Activated T-cell treated with anti-CD3 and anti-CD28 coated beads, Interleukin-2, amount 50 U/mL, for 4 hours (primary cell): Measurements from ENCODE around the gene ZNF101. TPM values are rescaled to one million over a fixed set of nuclear protein-coding genes. Genes with fewer than 3 reads are reported as not detected.

Experiments used
- ATAC-seq, 2 donors: fragments of 200-7000 bp; cut with Tn5 transposase; one replicate each; pipeline ENCODE4 v1.10.0; 2021
- DNase-seq: peaks from one replicate; pipeline ENCODE4 v3.0.0-alpha.2; 2020
- H3K27me3 Mint-ChIP-seq: one replicate; pipeline ENCODE4 v1.8.0; 2021; ENCODE audit warnings: low read depth, mixed read lengths
- H3K36me3 Mint-ChIP-seq: one replicate; pipeline ENCODE4 v1.8.0; 2022; ENCODE audit warnings: mixed read lengths; ENCODE audit not compliant: insufficient read depth
- H3K4me1 Mint-ChIP-seq: one replicate; pipeline ENCODE4 v1.8.0; 2021; ENCODE audit warnings: low read depth, mixed read lengths
- H3K4me3 Mint-ChIP-seq: one replicate; pipeline ENCODE4 v1.8.0; 2021; ENCODE audit warnings: mild to moderate bottlenecking, moderate library complexity, mixed read lengths
- H3K9me3 Mint-ChIP-seq: one replicate; pipeline ENCODE4 v1.8.0; 2021; ENCODE audit warnings: mixed read lengths
- total RNA-seq, 3 donors: library from RNA; stranded (reverse); gene quantifications; one replicate each; pipeline ENCODE4 v1.2.1, GENCODE V29; 2021

Gene ZNF101
- total RNA-seq, 3 donors from 2014 or later: 29.2 to 33.2 (median 29.4) TPM

GRCh38 chr19:19649580-19649995 is 19.1 kb upstream of the ZNF101 start:
- Mint-ChIP-seq H3K4me3 (no peak overlapping the region), H3K36me3 (peaks cover 25% of the 10 kb centered on the region), H3K9me3 (no peaks in the 10 kb centered on the region), H3K27me3 (no peaks in the 10 kb centered on the region), H3K4me1 (no peaks in the 10 kb centered on the region)
- DNase-seq (no peak), ATAC-seq (no peak)

- H3K4me3 Mint-ChIP-seq: no peak overlapping the region
- H3K9me3 Mint-ChIP-seq: no peaks in the 10 kb centered on the region
- ATAC-seq: no peak
- no peaks in the 10 kb centered on the region for H3K27me3 Mint-ChIP-seq
- no peaks in the 10 kb centered on the region for H3K4me1 Mint-ChIP-seq
- no peak for DNase-seq
- peaks cover 25% of the 10 kb centered on the region for H3K36me3 Mint-ChIP-seq
These were observed 18.3 kb upstream of the ZNF101 start for GRCh38 chr19:19650331-19650730.

GRCh38 chr19:19651076-19651475 is 17.6 kb upstream of the ZNF101 start:
- no peak for ATAC-seq
- DNase-seq: no peak
- Mint-ChIP-seq H3K9me3 (no peaks in the 10 kb centered on the region), H3K4me1 (no peaks in the 10 kb centered on the region), H3K4me3 (no peak overlapping the region), H3K27me3 (no peaks in the 10 kb centered on the region), H3K36me3 (peaks cover 25% of the 10 kb centered on the region)

GRCh38 chr19:19652482-19653295 is 15.9 kb upstream of the ZNF101 start:
- no peak for ATAC-seq
- DNase-seq: no peak
- H3K9me3 Mint-ChIP-seq: no peaks in the 10 kb centered on the region
- no peaks in the 10 kb centered on the region for H3K27me3 Mint-ChIP-seq
- no peak overlapping the region for H3K4me3 Mint-ChIP-seq
- no peaks in the 10 kb centered on the region for H3K4me1 Mint-ChIP-seq
- peaks cover 35% of the 10 kb centered on the region for H3K36me3 Mint-ChIP-seq

GRCh38 chr19:19653597-19654147 is 15.0 kb upstream of the ZNF101 start:
- Mint-ChIP-seq H3K4me1 (no peaks in the 10 kb centered on the region), H3K27me3 (no peaks in the 10 kb centered on the region), H3K36me3 (peaks cover 40% of the 10 kb centered on the region), H3K4me3 (no peak overlapping the region), H3K9me3 (no peaks in the 10 kb centered on the region)
- no peak for DNase-seq
- ATAC-seq: no peak

GRCh38 chr19:19654441-19654840 is 14.2 kb upstream of the ZNF101 start:
- Mint-ChIP-seq H3K27me3 (no peaks in the 10 kb centered on the region), H3K9me3 (no peaks in the 10 kb centered on the region), H3K4me3 (no peak overlapping the region), H3K4me1 (no peaks in the 10 kb centered on the region), H3K36me3 (peaks cover 37% of the 10 kb centered on the region)
- no peak for ATAC-seq
- no peak for DNase-seq

- peaks cover 36% of the 10 kb centered on the region for H3K36me3 Mint-ChIP-seq
- no peaks in the 10 kb centered on the region for H3K9me3 Mint-ChIP-seq
- no peak overlapping the region for H3K4me3 Mint-ChIP-seq
- H3K4me1 Mint-ChIP-seq: no peaks in the 10 kb centered on the region
- DNase-seq (no peak), ATAC-seq (no peak)
- no peaks in the 10 kb centered on the region for H3K27me3 Mint-ChIP-seq
These were observed 13.5 kb upstream of the ZNF101 start for GRCh38 chr19:19655051-19655594.

GRCh38 chr19:19655641-19656343 is 12.8 kb upstream of the ZNF101 start:
- no peak overlapping the region for H3K4me3 Mint-ChIP-seq
- ATAC-seq (no peak), DNase-seq (no peak)
- no peaks in the 10 kb centered on the region for H3K27me3 Mint-ChIP-seq
- peaks cover 34% of the 10 kb centered on the region for H3K36me3 Mint-ChIP-seq
- H3K9me3 Mint-ChIP-seq: no peaks in the 10 kb centered on the region
- H3K4me1 Mint-ChIP-seq: no peaks in the 10 kb centered on the region

- Mint-ChIP-seq H3K27me3 (no peaks in the 10 kb centered on the region), H3K4me3 (no peak overlapping the region), H3K36me3 (peaks cover 39% of the 10 kb centered on the region), H3K4me1 (peaks cover 8% of the 10 kb centered on the region), H3K9me3 (no peaks in the 10 kb centered on the region)
- DNase-seq: no peak
- ATAC-seq: no peak
These were observed 11.9 kb upstream of the ZNF101 start for GRCh38 chr19:19656451-19657396.

- peaks cover 15% of the 10 kb centered on the region for H3K4me1 Mint-ChIP-seq
- DNase-seq: no peak
- ATAC-seq: no peak
- peaks cover 37% of the 10 kb centered on the region for H3K36me3 Mint-ChIP-seq
- H3K4me3 Mint-ChIP-seq: no peak overlapping the region
- H3K9me3 Mint-ChIP-seq: no peaks in the 10 kb centered on the region
- H3K27me3 Mint-ChIP-seq: no peaks in the 10 kb centered on the region
These were observed 11.2 kb upstream of the ZNF101 start for GRCh38 chr19:19657397-19657783.

- peaks cover 25% of the 10 kb centered on the region for H3K36me3 Mint-ChIP-seq
- H3K9me3 Mint-ChIP-seq: no peaks in the 10 kb centered on the region
- H3K27me3 Mint-ChIP-seq: no peaks in the 10 kb centered on the region
- DNase-seq (no peak), ATAC-seq (no peak)
- H3K4me3 Mint-ChIP-seq: no peak overlapping the region
- peaks cover 22% of the 10 kb centered on the region for H3K4me1 Mint-ChIP-seq
These were observed 8.9 kb upstream of the ZNF101 start for GRCh38 chr19:19659646-19660245.

GRCh38 chr19:19661141-19661674 is 7.4 kb upstream of the ZNF101 start:
- Mint-ChIP-seq H3K9me3 (no peaks in the 10 kb centered on the region), H3K4me1 (peaks cover 22% of the 10 kb centered on the region), H3K27me3 (no peaks in the 10 kb centered on the region), H3K4me3 (peak overlapping the region; percentile 94), H3K36me3 (peaks cover 25% of the 10 kb centered on the region)
- no peak for DNase-seq
- no peak for ATAC-seq

- H3K36me3 Mint-ChIP-seq: peaks cover 21% of the 10 kb centered on the region
- H3K27me3 Mint-ChIP-seq: no peaks in the 10 kb centered on the region
- H3K9me3 Mint-ChIP-seq: no peaks in the 10 kb centered on the region
- peaks cover 25% of the 10 kb centered on the region for H3K4me1 Mint-ChIP-seq
- peak; percentile 8 to 9 for ATAC-seq
- peak overlapping the region; percentile 94 for H3K4me3 Mint-ChIP-seq
- DNase-seq: no peak
These were observed 6.9 kb upstream of the ZNF101 start for GRCh38 chr19:19661675-19662251.
